Measurements from ENCODE around the gene ZNF592. TPM values are rescaled to one million over a fixed set of nuclear protein-coding genes. Genes with fewer than 3 reads are reported as not detected.

The ZNF592 gene
- total and polyA plus RNA-seq, 2 of the 13 experiments (the other 11 are each of a cell fraction or from before 2014, with no cell fraction given): 8.2 to 9.8 TPM

- TF ChIP-seq ZBTB7A (CRISPR knock-in tag; IDR thresholded peaks at IDR 0.05): no peak
- TF ChIP-seq ZNF317 (CRISPR knock-in tag; IDR thresholded peaks at IDR 0.05): no peak
- TF ChIP-seq ZNF75D (CRISPR knock-in tag; IDR thresholded peaks at IDR 0.05; ENCODE audit: borderline replicate concordance): no peak
- TF ChIP-seq ZBTB7B (CRISPR knock-in tag; IDR thresholded peaks at IDR 0.05): no peak
- no peak for TF ChIP-seq TFAP4 (IDR thresholded peaks at IDR 0.05; ENCODE audit: borderline replicate concordance, low read depth)
- no peak for TF ChIP-seq FOXP1 (IDR thresholded peaks at IDR 0.05)
- TF ChIP-seq FOXP1 (CRISPR knock-in tag; IDR thresholded peaks at IDR 0.05): no peak
- no peak for TF ChIP-seq ZBTB21 (CRISPR knock-in tag; IDR thresholded peaks at IDR 0.05)
- no peak for TF ChIP-seq PAXIP1 (CRISPR knock-in tag; conservative IDR thresholded peaks at IDR 0.05)
- no peak for TF ChIP-seq THAP8 (CRISPR knock-in tag; IDR thresholded peaks at IDR 0.05; ENCODE audit: borderline replicate concordance)
- TF ChIP-seq PRMT3 (CRISPR knock-in tag; IDR thresholded peaks at IDR 0.05; ENCODE audit: borderline replicate concordance, low read depth): no peak
- peak; percentile 36; the same call in 1 of the 2 replicates for TF ChIP-seq SRY (CRISPR knock-in tag; IDR thresholded peaks at IDR 0.05)
- TF ChIP-seq SP2 (CRISPR knock-in tag; IDR thresholded peaks at IDR 0.05): no peak
- no peak for TF ChIP-seq SIN3A (IDR thresholded peaks at IDR 0.05; ENCODE audit: borderline replicate concordance, low read depth, low read length)
- no peak for TF ChIP-seq NFE2L2 (IDR thresholded peaks at IDR 0.05; ENCODE audit: low read length)
- TF ChIP-seq KAT7 (CRISPR knock-in tag; IDR thresholded peaks at IDR 0.05; ENCODE audit: borderline replicate concordance): no peak
- 0 out of 2 replicates have a peak, but pooled peaks have one; percentile 3 for TF ChIP-seq ZNF784 (CRISPR knock-in tag; IDR thresholded peaks at IDR 0.05; ENCODE audit: borderline replicate concordance)
- TF ChIP-seq GLMP (CRISPR knock-in tag; IDR thresholded peaks at IDR 0.05; ENCODE audit: borderline replicate concordance): no peak
- TF ChIP-seq ZNF580 (CRISPR knock-in tag; IDR thresholded peaks at IDR 0.05; ENCODE audit: borderline replicate concordance, low read depth): no peak
- TF ChIP-seq DPF2 (CRISPR knock-in tag; IDR thresholded peaks at IDR 0.05; ENCODE audit: borderline replicate concordance, low read depth): no peak
- no peak for TF ChIP-seq MXI1 (IDR thresholded peaks at IDR 0.05; ENCODE audit: borderline replicate concordance, low read depth, low read length)
- TF ChIP-seq GABPB1 (CRISPR knock-in tag; IDR thresholded peaks at IDR 0.05): no peak
- TF ChIP-seq STAT5B (CRISPR knock-in tag; IDR thresholded peaks at IDR 0.05): no peak
- no peak for TF ChIP-seq ZNF772 (CRISPR knock-in tag; IDR thresholded peaks at IDR 0.05)
- TF ChIP-seq PPARG (CRISPR knock-in tag; conservative IDR thresholded peaks at IDR 0.05): no peak
Observed at GRCh38 chr15:84715441-84716035, 32.9 kb upstream of the ZNF592 start (continued).
